Gastrocnemius medialis (tissue), 4 donors: ENCODE results near the gene LGALS8. TPM values are rescaled to one million over a fixed set of nuclear protein-coding genes. Genes with fewer than 3 reads are reported as not detected.

Experiments used
- ATAC-seq, 2 donors: fragments of 150-250 bp; one replicate each; pipeline ENCODE4 v1.9.1; 2016
- DNase-seq, 2 donors: peaks; one replicate each; pipeline ENCODE4 v3.0.0-alpha.2; 2019
- H3K27ac ChIP-seq, 4 donors: fragments of 200-600 bp; sonication (generic); 1 replicate in 1 of 4; 2 replicates in 3 of 4; pipeline ENCODE4 v1.5.1; 2016 to 2018; ENCODE audit warnings: mild to moderate bottlenecking in 2 of 4, moderate library complexity in 1 of 4
- H3K27me3 ChIP-seq, 3 donors: fragments of 200-600 bp; sonication (generic) in 2 of 3; 1 replicate in 1 of 3; 2 replicates in 2 of 3; pipeline versions ENCODE4 v1.5.1 to v1.6.0; 2016 to 2019; ENCODE audit warnings: mild to moderate bottlenecking in 1 of 3, moderate library complexity in 1 of 3
- H3K36me3 ChIP-seq, 2 donors: fragments of 200-600 bp; sonication (generic) in 1 of 2; one replicate each; pipeline ENCODE4 v1.5.1; 2017 to 2018
- H3K4me1 ChIP-seq, 2 donors: fragments of 200-600 bp; sonication (generic) in 1 of 2; one replicate each; pipeline ENCODE4 v1.5.1; 2016 to 2017; ENCODE audit warnings: mild to moderate bottlenecking in 2 of 2
- H3K4me3 ChIP-seq, 4 donors: fragments of 200-600 bp; sonication (generic) in 3 of 4; 1 replicate in 1 of 4; 2 replicates in 3 of 4; pipeline ENCODE4 v1.5.1; 2016 to 2019; ENCODE audit warnings: mild to moderate bottlenecking in 2 of 4
- H3K9me3 ChIP-seq, 3 donors: fragments of 200-600 bp; sonication (generic) in 2 of 3; 1 replicate in 1 of 3; 2 replicates in 2 of 3; pipeline ENCODE4 v1.5.1; 2016 to 2019
- POLR2A ChIP-seq, 2 donors: fragments of 450-650 bp; IDR thresholded peaks; one replicate each; pipeline ENCODE4 v1.6.1; 2017; ENCODE audit warnings: antibody characterized with exemption in 2 of 2, mild to moderate bottlenecking in 2 of 2, moderate library complexity in 2 of 2
- in situ Hi-C, 4 donors: fragments of 200-750 bp; cut with MboI; loops; one replicate each; pipeline versions ENCODE4 v1.15.0 to v1.8.0; 2017; ENCODE audit warnings: low sequenced_read_pairs in 4 of 4
- intact Hi-C: fragments of 100-400 bp; cut with DNase I; formaldehyde crosslinking; loops from one replicate; pipeline ENCODE4 v1.15.1; 2023; ENCODE audit warnings: low total_unique reads
- total RNA-seq, 4 donors: library from RNA; depleted of rRNA; stranded (reverse); fragments of >200 nt; gene quantifications; one replicate each; pipeline versions ENCODE4 v1.1.0 to v1.2.3, GENCODE V29; 2016
- TF ChIP-seq, protein P1 (sequence below), 5 experiments: fragments of 450-650 bp in 3 of 5; fragments of 200-600 bp in 2 of 5; sonication (generic) in 2 of 5; IDR thresholded peaks in 4 of 5; conservative IDR thresholded peaks in 1 of 5; 1 replicate in 4 of 5; 2 replicates in 1 of 5; pipeline ENCODE4 v1.5.1; 2016 to 2019; ENCODE audit warnings: antibody characterized with exemption in 5 of 5, mild to moderate bottlenecking in 3 of 5, moderate library complexity in 3 of 5

LGALS8 gene
- 10 to 100 TPM; 11.1 to 20.7 (median 12.5) TPM for total RNA-seq

DNA sequence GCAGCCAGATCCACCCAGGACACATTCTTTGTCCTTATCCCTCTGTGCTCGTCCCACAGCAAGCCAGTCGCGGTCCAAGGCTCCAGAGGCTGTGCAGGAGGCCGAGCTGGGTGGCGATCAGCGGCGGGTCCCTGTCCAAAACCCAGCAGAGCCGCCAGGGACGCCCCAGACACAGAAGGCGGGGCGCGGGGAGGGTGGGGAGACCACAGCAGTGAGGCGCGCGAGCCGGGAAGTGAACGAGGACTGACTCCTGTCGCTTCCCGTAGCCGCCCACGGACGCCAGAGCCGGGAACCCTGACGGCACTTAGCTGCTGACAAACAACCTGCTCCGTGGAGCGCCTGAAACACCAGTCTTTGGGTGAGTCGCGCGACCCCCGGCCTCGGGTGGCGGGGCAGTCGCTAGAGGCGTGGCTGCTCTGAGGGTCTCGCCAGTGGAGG is at the start of gene LGALS8:
Gene LGALS8, plus strand, starts transcription at position 279 of the 438 bp plus-strand sequence. CDS start 2,089 bp downstream, outside the sequence.
- Histone ChIP-seq H3K9me3 (no peaks in the 10 kb centered on the region), H3K4me3 (peak within 1 kb of the TSS; percentile 84 to 98 (median 96)), H3K36me3 (peaks cover 0 to 14% of the 10 kb centered on the region in 2 donors), H3K27ac (peak within 1 kb of the TSS; percentile 77 to 81 (median 80)), H3K4me1 (peaks cover 5 to 9% of the 10 kb centered on the region in 2 donors), H3K27me3 (no peaks in the 10 kb centered on the region)
- intact Hi-C loops, result loop anchor here (5.0 to 10.0 kb wide), 2 partner anchors 241 to 1019 kb away; partner anchors contain the start of genes B3GALNT2 and ERO1B
- DNase-seq (peak; percentile 63 to 67), ATAC-seq (peak; percentile 76 to 80)
- TF ChIP-seq POLR2A (IDR thresholded peaks at IDR 0.05), result peak; percentile 30
- TF ChIP-seq, protein P1, sequence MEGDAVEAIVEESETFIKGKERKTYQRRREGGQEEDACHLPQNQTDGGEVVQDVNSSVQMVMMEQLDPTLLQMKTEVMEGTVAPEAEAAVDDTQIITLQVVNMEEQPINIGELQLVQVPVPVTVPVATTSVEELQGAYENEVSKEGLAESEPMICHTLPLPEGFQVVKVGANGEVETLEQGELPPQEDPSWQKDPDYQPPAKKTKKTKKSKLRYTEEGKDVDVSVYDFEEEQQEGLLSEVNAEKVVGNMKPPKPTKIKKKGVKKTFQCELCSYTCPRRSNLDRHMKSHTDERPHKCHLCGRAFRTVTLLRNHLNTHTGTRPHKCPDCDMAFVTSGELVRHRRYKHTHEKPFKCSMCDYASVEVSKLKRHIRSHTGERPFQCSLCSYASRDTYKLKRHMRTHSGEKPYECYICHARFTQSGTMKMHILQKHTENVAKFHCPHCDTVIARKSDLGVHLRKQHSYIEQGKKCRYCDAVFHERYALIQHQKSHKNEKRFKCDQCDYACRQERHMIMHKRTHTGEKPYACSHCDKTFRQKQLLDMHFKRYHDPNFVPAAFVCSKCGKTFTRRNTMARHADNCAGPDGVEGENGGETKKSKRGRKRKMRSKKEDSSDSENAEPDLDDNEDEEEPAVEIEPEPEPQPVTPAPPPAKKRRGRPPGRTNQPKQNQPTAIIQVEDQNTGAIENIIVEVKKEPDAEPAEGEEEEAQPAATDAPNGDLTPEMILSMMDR (IDR thresholded peaks at IDR 0.05 in 4 of 5, conservative IDR thresholded peaks at IDR 0.05 in 1 of 5), result no peak
- in situ Hi-C loops, result no loop called here

DNA sequence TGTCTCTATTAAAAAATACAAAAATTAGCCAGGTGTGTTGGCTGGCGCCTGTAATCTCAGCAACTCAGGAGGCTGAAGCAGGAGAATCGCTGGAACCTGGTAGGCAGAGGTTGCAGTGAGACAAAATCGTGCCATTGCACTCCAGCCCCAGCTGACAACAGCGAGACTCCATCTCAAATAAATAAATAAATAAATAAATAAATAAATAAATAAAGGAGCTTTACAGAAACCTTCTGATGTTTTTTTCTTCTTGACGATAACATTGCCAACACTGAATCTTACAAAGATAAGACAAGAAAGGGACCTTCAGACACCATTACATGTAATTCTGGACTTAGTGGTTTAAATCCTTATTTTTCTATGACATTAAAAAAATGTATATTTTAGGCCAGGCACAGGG is 47.8 kb upstream of the LGALS8 start:
- in situ Hi-C loops, result no loop called here
- ATAC-seq (no peak), DNase-seq (no peak)
- no peaks in the 10 kb centered on the region for H3K9me3 ChIP-seq
- no peak for TF ChIP-seq POLR2A (IDR thresholded peaks at IDR 0.05)
- TF ChIP-seq, protein P1 (IDR thresholded peaks at IDR 0.05 in 4 of 5, conservative IDR thresholded peaks at IDR 0.05 in 1 of 5), result no peak
- no peak overlapping the region for H3K27ac ChIP-seq
- no peak overlapping the region for H3K4me3 ChIP-seq
- intact Hi-C loops, result no loop called here
- no peaks in the 10 kb centered on the region for H3K4me1 ChIP-seq
- H3K36me3 ChIP-seq, result no peaks in the 10 kb centered on the region
- peaks cover 0 to 4% (median 3%) of the 10 kb centered on the region in 3 donors for H3K27me3 ChIP-seq

DNA sequence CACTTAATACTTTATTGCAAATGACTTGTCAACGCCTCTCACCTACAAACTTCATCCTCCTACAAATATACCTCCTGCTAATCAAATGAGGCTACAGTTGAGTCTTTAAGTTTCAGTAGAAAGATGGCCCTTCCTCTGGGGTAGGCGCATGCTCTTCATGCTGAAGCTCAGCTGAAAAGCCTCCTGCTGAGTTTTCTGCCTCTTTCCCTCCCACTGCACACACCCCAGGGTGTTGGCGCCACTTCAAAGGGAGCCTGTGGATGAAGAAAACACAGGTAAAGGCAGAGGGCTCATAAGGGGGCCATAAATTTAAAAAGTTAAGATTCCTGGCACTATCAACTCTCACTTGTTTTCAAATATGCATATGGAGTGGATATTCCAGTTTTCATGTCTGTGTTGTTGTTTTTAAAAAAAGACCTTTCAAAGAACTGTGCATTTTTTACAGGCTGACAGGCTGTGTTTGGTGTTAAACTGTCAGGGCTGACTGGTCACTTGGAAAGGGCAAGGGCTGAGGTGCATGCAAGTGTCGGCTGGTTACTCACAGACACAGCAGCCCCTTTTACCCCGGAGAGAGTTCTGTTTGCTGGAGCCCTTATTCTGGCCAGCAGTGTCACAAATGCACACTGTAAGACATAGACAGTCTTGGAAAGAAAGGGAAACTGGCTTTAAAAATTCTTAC is 42.9 kb upstream of the LGALS8 start:
- H3K4me1 ChIP-seq, result no peaks in the 10 kb centered on the region
- H3K27me3 ChIP-seq, result no peaks in the 10 kb centered on the region
- intact Hi-C loops, result no loop called here
- no peaks in the 10 kb centered on the region for H3K36me3 ChIP-seq
- H3K9me3 ChIP-seq, result no peaks in the 10 kb centered on the region
- H3K27ac ChIP-seq, result no peak overlapping the region
- TF ChIP-seq, protein P1 (IDR thresholded peaks at IDR 0.05 in 4 of 5, conservative IDR thresholded peaks at IDR 0.05 in 1 of 5), result no peak
- TF ChIP-seq POLR2A (IDR thresholded peaks at IDR 0.05), result no peak
- in situ Hi-C loops, result loop anchor here in 2 of 4 donors (10.0 kb wide), 2 partner anchors 366 to 376 kb away; no protein-coding TSS in a partner anchor
- H3K4me3 ChIP-seq, result no peak overlapping the region
- ATAC-seq, result no peak
- no peak for DNase-seq

DNA sequence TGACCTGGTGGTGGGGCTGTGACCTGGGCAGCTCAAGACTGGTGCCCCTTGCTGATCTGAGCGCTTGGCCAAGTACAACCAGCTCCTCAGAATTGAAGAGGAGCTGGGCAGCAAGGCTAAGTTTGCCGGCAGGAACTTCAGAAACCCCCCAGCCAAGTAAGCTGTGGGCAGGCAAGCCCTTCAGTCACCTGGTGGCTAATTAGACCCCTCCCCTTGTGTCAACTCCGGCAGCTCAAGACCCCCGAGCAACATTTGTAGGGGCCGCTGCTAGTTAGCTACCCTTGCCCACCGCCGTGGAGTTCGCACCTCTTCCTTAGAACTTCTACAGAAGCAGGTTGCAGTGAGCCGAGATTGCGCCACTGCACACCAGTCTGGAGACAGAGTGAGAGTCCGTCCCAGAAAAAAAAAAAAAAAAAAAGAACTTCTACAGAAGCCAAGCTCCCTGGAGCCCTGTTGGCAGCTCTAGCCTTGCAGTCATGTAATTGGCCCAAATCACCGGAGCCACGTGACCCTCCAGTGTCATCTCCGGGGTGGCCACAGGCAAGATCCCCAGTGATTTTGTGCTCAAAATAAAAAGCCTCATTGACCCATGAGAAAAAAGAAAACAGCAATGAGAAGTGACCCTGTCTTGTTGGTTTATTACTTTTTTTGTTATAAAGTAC is 39.3 kb upstream of the LGALS8 start:
- H3K9me3 ChIP-seq, result no peaks in the 10 kb centered on the region
- ATAC-seq (no peak), DNase-seq (no peak)
- H3K27ac ChIP-seq, result no peak overlapping the region
- no peaks in the 10 kb centered on the region for H3K27me3 ChIP-seq
- TF ChIP-seq POLR2A (IDR thresholded peaks at IDR 0.05), result no peak
- TF ChIP-seq, protein P1 (IDR thresholded peaks at IDR 0.05 in 4 of 5, conservative IDR thresholded peaks at IDR 0.05 in 1 of 5), result no peak
- H3K4me1 ChIP-seq, result no peaks in the 10 kb centered on the region
- in situ Hi-C loops, result loop anchor here in 2 of 4 donors (10.0 kb wide), 2 partner anchors 370 to 380 kb away; no protein-coding TSS in a partner anchor
- no peak overlapping the region for H3K4me3 ChIP-seq
- no peaks in the 10 kb centered on the region for H3K36me3 ChIP-seq
- intact Hi-C loops, result no loop called here
